H9 (cell line): ENCODE measurements around the gene MPV17L2. TPM values are rescaled to one million over a fixed set of nuclear protein-coding genes. Genes with fewer than 3 reads are reported as not detected.

Experiments used
- DNase-seq: peaks from one replicate; pipeline ENCODE4 v3.0.0-alpha.2; 2017
- H2AFZ ChIP-seq: one replicate; pipeline ENCODE4 v1.6.1; 2013; ENCODE audit warnings: mild to moderate bottlenecking, low read length, control low read depth, moderate library complexity
- H2AK5ac ChIP-seq: 2 replicates; pipeline ENCODE4 v1.6.1; 2013; ENCODE audit warnings: low read length, control low read depth, mixed read lengths; ENCODE audit not compliant: insufficient read length
- H2BK120ac ChIP-seq: one replicate; pipeline ENCODE4 v1.6.1; 2013; ENCODE audit warnings: low read depth, mild to moderate bottlenecking, low read length, control low read depth, inconsistent platforms; ENCODE audit not compliant: poor library complexity, severe bottlenecking
- H2BK12ac ChIP-seq: 2 replicates; pipeline ENCODE4 v1.6.1; 2013; ENCODE audit warnings: low read length, control low read depth, mixed read lengths, low read depth; ENCODE audit not compliant: insufficient read length
- H2BK15ac ChIP-seq: 2 replicates; pipeline ENCODE4 v1.6.1; 2013; ENCODE audit warnings: low read depth, low read length, control low read depth
- H2BK20ac ChIP-seq: one replicate; pipeline ENCODE4 v1.6.1; 2013; ENCODE audit warnings: low read depth, mild to moderate bottlenecking, low read length, control low read depth, inconsistent platforms; ENCODE audit not compliant: poor library complexity, severe bottlenecking
- H2BK5ac ChIP-seq: 2 replicates; pipeline ENCODE4 v1.6.1; 2013; ENCODE audit warnings: low read length, control low read depth, mixed read lengths; ENCODE audit not compliant: insufficient read length
- H3K14ac ChIP-seq: 2 replicates; pipeline ENCODE4 v1.6.1; 2013; ENCODE audit warnings: low read length, control low read depth; ENCODE audit not compliant: insufficient read depth
- H3K18ac ChIP-seq: 2 replicates; pipeline ENCODE4 v1.6.1; 2013; ENCODE audit warnings: low read depth, mild to moderate bottlenecking, mixed read lengths, low read length, control low read depth; ENCODE audit not compliant: insufficient read length
- H3K23ac ChIP-seq: 2 replicates; pipeline ENCODE4 v1.6.1; 2013; ENCODE audit warnings: low read length, control low read depth, mixed read lengths, low read depth; ENCODE audit not compliant: insufficient read length
- H3K23me2 ChIP-seq: 2 replicates; pipeline ENCODE4 v1.6.1; 2013; ENCODE audit warnings: low read depth, mild to moderate bottlenecking, mixed read lengths, low read length, control low read depth; ENCODE audit not compliant: insufficient read length, poor library complexity, severe bottlenecking
- H3K27ac ChIP-seq: 2 replicates; pipeline ENCODE4 v1.5.1; 2013; ENCODE audit warnings: low read length, control low read depth, mixed read lengths, low read depth; ENCODE audit not compliant: insufficient read length
- H3K27me3 ChIP-seq: 2 replicates; pipeline ENCODE4 v1.6.1; 2013; ENCODE audit warnings: low read length, control low read depth, inconsistent platforms; ENCODE audit not compliant: insufficient read depth
- H3K4ac ChIP-seq: 2 replicates; pipeline ENCODE4 v1.6.1; 2013; ENCODE audit warnings: low read depth, mild to moderate bottlenecking, control low read depth, inconsistent platforms, low read length, moderate library complexity
- H3K4me1 ChIP-seq: 2 replicates; pipeline ENCODE4 v1.6.1; 2013; ENCODE audit warnings: low read length, control low read depth, inconsistent platforms; ENCODE audit not compliant: insufficient read depth
- H3K4me2 ChIP-seq: 2 replicates; pipeline ENCODE4 v1.6.1; 2013; ENCODE audit warnings: low read length, control low read depth, mixed read lengths; ENCODE audit not compliant: insufficient read length, insufficient read depth
- H3K56ac ChIP-seq: 2 replicates; pipeline ENCODE4 v1.6.1; 2013; ENCODE audit warnings: low read depth, mild to moderate bottlenecking, mixed read lengths, low read length, control low read depth; ENCODE audit not compliant: insufficient read length
- H3K79me1 ChIP-seq: 2 replicates; pipeline ENCODE4 v1.6.1; 2013; ENCODE audit warnings: low read depth, mild to moderate bottlenecking, moderate library complexity, low read length, control low read depth, inconsistent platforms; ENCODE audit not compliant: insufficient read depth, poor library complexity, severe bottlenecking
- H3K79me2 ChIP-seq: 2 replicates; pipeline ENCODE4 v1.6.1; 2013; ENCODE audit warnings: low read length, control low read depth, inconsistent platforms; ENCODE audit not compliant: insufficient read depth
- H3K9ac ChIP-seq: 2 replicates; pipeline ENCODE4 v1.6.1; 2013; ENCODE audit warnings: low read length, control low read depth, mixed read lengths; ENCODE audit not compliant: insufficient read length; ENCODE audit errors: extremely low read depth
- H3K9me3 ChIP-seq: one replicate; pipeline ENCODE4 v1.6.1; 2013; ENCODE audit warnings: low read depth, low read length, inconsistent platforms; ENCODE audit not compliant: control insufficient read depth
- H3T11ph ChIP-seq: one replicate; pipeline ENCODE4 v1.6.1; 2013; ENCODE audit warnings: mild to moderate bottlenecking, low read length, control low read depth, inconsistent platforms
- H4K20me1 ChIP-seq: one replicate; pipeline ENCODE4 v1.6.1; 2013; ENCODE audit not compliant: control insufficient read depth, insufficient read length, insufficient read depth
- H4K5ac ChIP-seq: 2 replicates; pipeline ENCODE4 v1.6.1; 2013; ENCODE audit warnings: low read depth, mild to moderate bottlenecking, mixed read lengths, low read length, control low read depth; ENCODE audit not compliant: insufficient read length
- H4K8ac ChIP-seq: replicated peaks from 2 replicates; pipeline ENCODE4 v1.6.1; 2013; ENCODE audit warnings: low read length, control low read depth, mixed read lengths, low read depth; ENCODE audit not compliant: insufficient read length
- H4K91ac ChIP-seq: 2 replicates; pipeline ENCODE4 v1.6.1; 2013; ENCODE audit warnings: low read depth, mild to moderate bottlenecking, moderate library complexity, mixed read lengths, low read length, control low read depth; ENCODE audit not compliant: insufficient read length
- H3K27ac Mint-ChIP-seq, 3 experiments: 2 replicates in 2 of 3; 3 replicates in 1 of 3; pipeline ENCODE4 v1.8.0; 2020 to 2021; ENCODE audit warnings: mixed read lengths in 3 of 3, mild to moderate bottlenecking in 1 of 3, moderate library complexity in 1 of 3
- H3K27me3 Mint-ChIP-seq: 2 replicates; pipeline ENCODE4 v1.8.0; 2021; ENCODE audit warnings: low read depth, mild to moderate bottlenecking, moderate library complexity, mixed read lengths
- H3K36me3 Mint-ChIP-seq, 3 experiments: 2 replicates in 2 of 3; 3 replicates in 1 of 3; pipeline ENCODE4 v1.8.0; 2020 to 2021; ENCODE audit warnings: low read depth in 3 of 3, mixed read lengths in 3 of 3; ENCODE audit not compliant: insufficient read depth in 1 of 3
- H3K4me1 Mint-ChIP-seq, 2 experiments: 2 replicates each; pipeline ENCODE4 v1.8.0; 2020; ENCODE audit warnings: mixed read lengths in 2 of 2
- H3K4me3 Mint-ChIP-seq, 2 experiments: 2 replicates in 1 of 2; 3 replicates in 1 of 2; pipeline ENCODE4 v1.8.0; 2020 to 2021; ENCODE audit warnings: mild to moderate bottlenecking in 2 of 2, mixed read lengths in 2 of 2, moderate library complexity in 1 of 2
- H3K9me3 Mint-ChIP-seq, 2 experiments: 2 replicates in 1 of 2; 3 replicates in 1 of 2; pipeline ENCODE4 v1.8.0; 2020; ENCODE audit warnings: mild to moderate bottlenecking in 2 of 2, mixed read lengths in 2 of 2, moderate library complexity in 1 of 2
- WGBS: extraction: QIAGEN DNeasy Blood & Tissue Kit; methylation state at CpG from one replicate; pipeline ENCODE4 v1.1.7; 2013; ENCODE audit warnings: missing lambda C conversion rate, low lambda C conversion rate, mixed read lengths; ENCODE audit not compliant: insufficient read length; ENCODE audit errors: extremely low coverage; 5-methylcytosine and 5-hydroxymethylcytosine counted together
- total RNA-seq: library from RNA; stranded (reverse); gene quantifications from 2 replicates; pipeline ENCODE4 v1.2.1, GENCODE V29; 2021
- TF ChIP-seq, protein P1 (sequence below): fragments of 200-600 bp; sonication (generic); conservative IDR thresholded peaks from 3 replicates; pipeline ENCODE4 v1.8.0; 2021; ENCODE audit warnings: antibody characterized with exemption, mild to moderate bottlenecking

Gene MPV17L2
- total RNA-seq, 1 experiment from 2014 or later: 26.4 TPM

DNA sequence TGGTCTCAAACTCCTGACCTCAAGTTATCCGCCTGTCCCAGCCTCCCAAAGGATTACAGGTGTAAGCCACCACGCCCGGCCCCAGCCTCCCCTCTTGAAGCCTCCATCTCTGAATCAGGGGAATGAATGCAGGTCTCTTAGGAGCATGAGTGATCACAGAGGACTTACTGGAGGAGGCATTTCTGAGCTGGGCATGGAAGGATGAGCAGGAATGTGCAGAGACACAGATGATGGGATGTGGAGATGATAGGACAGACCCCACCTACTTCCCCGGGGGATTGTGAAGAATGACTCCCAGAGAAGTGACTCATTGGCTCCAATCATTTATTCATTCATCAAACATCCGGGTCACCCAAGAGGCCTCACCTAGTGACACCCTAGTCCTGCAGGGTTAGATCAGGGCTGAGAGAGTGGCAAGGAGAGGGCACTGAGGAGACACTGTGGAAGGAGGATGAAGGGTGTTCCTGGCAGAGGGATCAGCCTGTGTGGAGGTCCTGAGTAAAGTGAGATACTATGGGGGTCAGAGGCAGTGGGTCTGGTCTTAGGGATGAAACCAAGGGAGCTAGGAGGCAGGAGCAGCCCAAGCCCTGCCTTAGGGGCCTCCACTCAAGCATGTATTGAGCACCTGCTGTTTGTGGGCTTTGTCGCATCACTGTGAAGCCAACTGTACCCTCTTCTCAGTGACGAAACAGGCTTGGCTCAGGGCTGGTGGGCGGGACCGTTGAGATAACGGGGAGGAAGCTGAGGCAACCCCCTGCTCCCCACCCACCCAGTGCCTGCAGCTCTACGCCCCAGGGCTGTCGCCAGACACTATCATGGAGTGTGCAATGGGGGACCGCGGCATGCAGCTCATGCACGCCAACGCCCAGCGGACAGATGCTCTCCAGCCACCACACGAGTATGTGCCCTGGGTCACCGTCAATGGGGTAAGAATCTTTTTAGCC is 16.4 kb upstream of the MPV17L2 start:
- H3K79me1 ChIP-seq: no peaks in the 10 kb centered on the region
- H4K91ac ChIP-seq: no peak overlapping the region
- DNase-seq: no peak
- peaks cover 17% of the 10 kb centered on the region for H3K27me3 Mint-ChIP-seq
- H3K27me3 ChIP-seq: no peaks in the 10 kb centered on the region
- no peak overlapping the region for H4K8ac ChIP-seq
- no peak overlapping the region for H2BK20ac ChIP-seq
- H3K4me1 Mint-ChIP-seq: peaks cover 7 to 18% of the 10 kb centered on the region in 2 experiments
- H3K4me2 ChIP-seq: no peak overlapping the region
- H3K4me1 ChIP-seq: no peaks in the 10 kb centered on the region; the same call in 1 of the 2 replicates
- H3K9me3 Mint-ChIP-seq: no peaks in the 10 kb centered on the region
- no peaks in the 10 kb centered on the region for H3K79me2 ChIP-seq
- H3K36me3 Mint-ChIP-seq: peaks cover under 1 to 18% (median 3%) of the 10 kb centered on the region in 3 experiments; a peak in 4 of 7 replicates
- peak overlapping the region in 1 of 3 experiments; percentile 74; a peak in 2 of 7 replicates for H3K27ac Mint-ChIP-seq
- H3K18ac ChIP-seq: no peak overlapping the region
- H3K14ac ChIP-seq: no peak overlapping the region
- no peak overlapping the region for H2BK15ac ChIP-seq
- H3K27ac ChIP-seq: no peak overlapping the region
- no peak overlapping the region for H3K4ac ChIP-seq
- no peak overlapping the region for H2BK12ac ChIP-seq
- no peak overlapping the region for H2AFZ ChIP-seq
- TF ChIP-seq, protein P1, sequence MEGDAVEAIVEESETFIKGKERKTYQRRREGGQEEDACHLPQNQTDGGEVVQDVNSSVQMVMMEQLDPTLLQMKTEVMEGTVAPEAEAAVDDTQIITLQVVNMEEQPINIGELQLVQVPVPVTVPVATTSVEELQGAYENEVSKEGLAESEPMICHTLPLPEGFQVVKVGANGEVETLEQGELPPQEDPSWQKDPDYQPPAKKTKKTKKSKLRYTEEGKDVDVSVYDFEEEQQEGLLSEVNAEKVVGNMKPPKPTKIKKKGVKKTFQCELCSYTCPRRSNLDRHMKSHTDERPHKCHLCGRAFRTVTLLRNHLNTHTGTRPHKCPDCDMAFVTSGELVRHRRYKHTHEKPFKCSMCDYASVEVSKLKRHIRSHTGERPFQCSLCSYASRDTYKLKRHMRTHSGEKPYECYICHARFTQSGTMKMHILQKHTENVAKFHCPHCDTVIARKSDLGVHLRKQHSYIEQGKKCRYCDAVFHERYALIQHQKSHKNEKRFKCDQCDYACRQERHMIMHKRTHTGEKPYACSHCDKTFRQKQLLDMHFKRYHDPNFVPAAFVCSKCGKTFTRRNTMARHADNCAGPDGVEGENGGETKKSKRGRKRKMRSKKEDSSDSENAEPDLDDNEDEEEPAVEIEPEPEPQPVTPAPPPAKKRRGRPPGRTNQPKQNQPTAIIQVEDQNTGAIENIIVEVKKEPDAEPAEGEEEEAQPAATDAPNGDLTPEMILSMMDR: no peak
- peaks cover 10% of the 10 kb centered on the region for H3K23me2 ChIP-seq
- no peak overlapping the region for H4K5ac ChIP-seq
- H4K20me1 ChIP-seq: no peaks in the 10 kb centered on the region
- H2BK5ac ChIP-seq: no peak overlapping the region
- H3K4me3 Mint-ChIP-seq: no peak overlapping the region
- no peak overlapping the region for H2AK5ac ChIP-seq
- no peak overlapping the region for H3K23ac ChIP-seq
- no peak overlapping the region for H3T11ph ChIP-seq
- no CpG with 5 or more reads among the region's 19 CpGs for WGBS
- no peak overlapping the region for H2BK120ac ChIP-seq
- H3K9ac ChIP-seq: no peak overlapping the region
- no peaks in the 10 kb centered on the region for H3K9me3 ChIP-seq
- no peak overlapping the region for H3K56ac ChIP-seq
